Calu3 (cell line): ENCODE measurements around the gene FBXO44. TPM values are rescaled to one million over a fixed set of nuclear protein-coding genes. Genes with fewer than 3 reads are reported as not detected.

ENCODE experiments used
- BruUV-seq: library from RNA; stranded (reverse); fragments of 400-500 nt; replicated peaks from 2 replicates; lab custom pipeline; 2021; lab: Mats Ljungman, UMichigan
- CTCF ChIA-PET: fragments of 300-600 bp; sonication (Branson Sonifier 250); formaldehyde crosslinking; loops from one replicate; lab custom pipeline; 2022; ENCODE audit warnings: antibody characterized with exemption; lab: Charles Lee
- DNase-seq: peaks from one replicate; pipeline ENCODE4 v3.0.0; 2022
- H3K27ac Mint-ChIP-seq: one replicate; pipeline ENCODE4 v1.8.0; 2022; ENCODE audit warnings: mixed read lengths; ENCODE audit not compliant: unreplicated experiment
- H3K27me3 Mint-ChIP-seq: one replicate; pipeline ENCODE4 v1.8.0; 2022; ENCODE audit warnings: mixed read lengths; ENCODE audit not compliant: unreplicated experiment
- H3K36me3 Mint-ChIP-seq: one replicate; pipeline ENCODE4 v1.8.0; 2022; ENCODE audit warnings: mild to moderate bottlenecking, moderate library complexity, mixed read lengths; ENCODE audit not compliant: insufficient read depth, unreplicated experiment
- H3K4me1 Mint-ChIP-seq: one replicate; pipeline ENCODE4 v1.8.0; 2022; ENCODE audit warnings: mild to moderate bottlenecking, low read depth, mixed read lengths; ENCODE audit not compliant: unreplicated experiment
- H3K4me3 Mint-ChIP-seq: one replicate; pipeline ENCODE4 v1.8.0; 2022; ENCODE audit warnings: mild to moderate bottlenecking, low read depth, moderate library complexity, mixed read lengths; ENCODE audit not compliant: unreplicated experiment
- H3K9me3 Mint-ChIP-seq: one replicate; pipeline ENCODE4 v1.8.0; 2022; ENCODE audit warnings: low read depth, mixed read lengths; ENCODE audit not compliant: unreplicated experiment
- intact Hi-C: fragments of 100-400 bp; cut with micrococcal nuclease; formaldehyde crosslinking; loops from one replicate; pipeline ENCODE4 v1.10.0; 2022; ENCODE audit not compliant: unreplicated experiment
- total RNA-seq: library from RNA; stranded (reverse); gene quantifications from 2 replicates; pipeline ENCODE4 v1.2.3, GENCODE V29; 2022
- TF ChIP-seq, protein P1 (sequence below): fragments of 200-600 bp; IDR thresholded peaks from one replicate; pipeline ENCODE4 v1.8.0; 2022; ENCODE audit warnings: antibody characterized with exemption; ENCODE audit not compliant: unreplicated experiment

Gene FBXO44
- total RNA-seq, 1 experiment from 2014 or later, result 9.8 TPM

DNA sequence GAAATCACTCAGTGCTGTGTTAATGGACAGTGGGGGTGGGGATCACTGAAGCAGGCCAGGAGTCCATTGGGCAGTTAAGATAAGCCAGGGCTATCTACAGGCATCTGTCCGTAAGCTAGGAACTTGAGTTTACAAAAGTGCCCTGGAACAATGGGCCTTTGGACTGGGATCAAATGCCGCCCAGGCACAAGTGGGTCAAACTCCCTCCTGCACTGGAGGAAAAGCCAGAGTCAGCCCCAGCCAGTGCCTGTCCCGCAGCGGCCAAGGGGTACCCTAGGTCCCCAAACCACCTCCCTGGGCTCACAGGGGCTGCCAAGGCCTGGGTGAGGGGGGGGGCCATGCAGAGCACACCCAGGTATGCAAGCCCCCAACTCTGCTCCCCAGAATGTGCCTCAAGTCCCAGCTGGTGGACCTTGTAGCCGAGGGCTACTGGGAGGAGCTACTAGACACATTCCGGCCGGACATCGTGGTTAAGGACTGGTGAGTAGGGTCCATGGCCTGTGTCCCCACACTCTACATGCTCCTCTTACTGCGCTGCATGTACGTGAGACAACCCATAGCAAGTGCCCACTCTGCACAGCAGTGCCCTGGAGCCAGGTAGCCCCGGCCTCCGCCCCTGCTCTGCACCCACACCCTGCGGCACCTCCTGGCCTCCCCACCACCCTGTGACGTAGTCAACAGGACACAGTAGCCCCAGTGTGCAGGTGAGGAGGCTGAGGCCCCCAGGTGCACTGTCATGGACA lies 17.0 kb downstream of the FBXO44 start:
- intact Hi-C loops, result no loop called here
- Mint-ChIP-seq H3K27ac (no peak overlapping the region), H3K4me1 (no peaks in the 10 kb centered on the region), H3K9me3 (no peaks in the 10 kb centered on the region), H3K36me3 (no peaks in the 10 kb centered on the region), H3K27me3 (no peaks in the 10 kb centered on the region), H3K4me3 (no peak overlapping the region)
- BruUV-seq, result no TSS peak
- CTCF ChIA-PET, result interaction anchor here (0.6 to 0.7 kb wide), 2 partner anchors 176 to 709 kb away, joined by 3 read pairs; no protein-coding TSS in a partner anchor
- TF ChIP-seq, protein P1, sequence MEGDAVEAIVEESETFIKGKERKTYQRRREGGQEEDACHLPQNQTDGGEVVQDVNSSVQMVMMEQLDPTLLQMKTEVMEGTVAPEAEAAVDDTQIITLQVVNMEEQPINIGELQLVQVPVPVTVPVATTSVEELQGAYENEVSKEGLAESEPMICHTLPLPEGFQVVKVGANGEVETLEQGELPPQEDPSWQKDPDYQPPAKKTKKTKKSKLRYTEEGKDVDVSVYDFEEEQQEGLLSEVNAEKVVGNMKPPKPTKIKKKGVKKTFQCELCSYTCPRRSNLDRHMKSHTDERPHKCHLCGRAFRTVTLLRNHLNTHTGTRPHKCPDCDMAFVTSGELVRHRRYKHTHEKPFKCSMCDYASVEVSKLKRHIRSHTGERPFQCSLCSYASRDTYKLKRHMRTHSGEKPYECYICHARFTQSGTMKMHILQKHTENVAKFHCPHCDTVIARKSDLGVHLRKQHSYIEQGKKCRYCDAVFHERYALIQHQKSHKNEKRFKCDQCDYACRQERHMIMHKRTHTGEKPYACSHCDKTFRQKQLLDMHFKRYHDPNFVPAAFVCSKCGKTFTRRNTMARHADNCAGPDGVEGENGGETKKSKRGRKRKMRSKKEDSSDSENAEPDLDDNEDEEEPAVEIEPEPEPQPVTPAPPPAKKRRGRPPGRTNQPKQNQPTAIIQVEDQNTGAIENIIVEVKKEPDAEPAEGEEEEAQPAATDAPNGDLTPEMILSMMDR, result no peak
- no peak for DNase-seq

DNA sequence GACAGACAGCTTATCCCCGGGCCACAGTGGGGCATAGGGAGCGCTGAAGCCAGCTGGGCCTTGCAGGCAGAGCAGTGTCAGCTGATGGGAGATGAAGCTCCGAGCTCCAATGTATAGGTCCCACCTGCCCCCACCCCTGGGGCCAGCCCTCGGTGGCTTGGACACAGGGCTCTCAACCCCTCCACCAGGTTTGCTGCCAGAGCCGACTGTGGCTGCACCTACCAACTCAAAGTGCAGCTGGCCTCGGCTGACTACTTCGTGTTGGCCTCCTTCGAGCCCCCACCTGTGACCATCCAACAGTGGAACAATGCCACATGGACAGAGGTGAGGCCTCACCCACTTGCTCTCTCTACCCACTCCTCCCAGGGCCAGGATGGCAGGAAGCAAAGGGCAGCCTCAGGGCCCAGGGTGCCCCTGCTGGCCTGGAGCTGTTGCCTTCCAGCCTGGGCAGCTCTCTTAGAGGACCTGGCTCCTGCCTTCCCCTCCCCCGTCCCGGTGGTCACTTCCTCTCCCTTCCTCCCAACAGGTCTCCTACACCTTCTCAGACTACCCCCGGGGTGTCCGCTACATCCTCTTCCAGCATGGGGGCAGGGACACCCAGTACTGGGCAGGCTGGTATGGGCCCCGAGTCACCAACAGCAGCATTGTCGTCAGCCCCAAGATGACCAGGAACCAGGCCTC lies 18.6 kb downstream of the FBXO44 start:
- no peak for DNase-seq
- Mint-ChIP-seq H3K27ac (no peak overlapping the region), H3K36me3 (no peaks in the 10 kb centered on the region), H3K4me1 (no peaks in the 10 kb centered on the region), H3K9me3 (no peaks in the 10 kb centered on the region), H3K4me3 (no peak overlapping the region), H3K27me3 (no peaks in the 10 kb centered on the region)
- CTCF ChIA-PET, result interaction anchor here (0.9 kb wide), 1 partner anchor 10 kb away, joined by 4 read pairs; the partner anchor contains the start of gene FBXO6
- TF ChIP-seq, protein P1, result no peak
- intact Hi-C loops, result no loop called here
- BruUV-seq, result no TSS peak

DNA sequence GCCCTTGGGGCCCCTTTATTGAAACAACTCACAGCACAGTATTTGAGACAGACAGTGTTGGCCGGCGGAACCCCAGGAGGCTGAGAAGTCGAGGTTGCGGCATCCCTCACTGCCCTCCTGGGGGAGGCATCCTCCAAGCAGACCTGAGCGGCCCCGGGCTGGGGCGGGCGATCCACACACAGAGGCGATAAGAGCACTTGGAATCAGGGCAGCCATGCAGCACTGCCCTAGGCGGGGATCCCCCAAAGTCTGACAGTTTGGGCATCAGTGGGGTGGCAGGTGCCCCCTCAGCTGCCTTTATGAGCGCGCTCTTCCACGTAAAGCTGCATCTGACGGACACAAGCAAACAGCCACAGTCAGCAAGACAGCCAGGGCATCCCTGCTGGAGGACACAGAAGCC lies 19.8 kb downstream of the FBXO44 start:
- Mint-ChIP-seq H3K4me1 (no peaks in the 10 kb centered on the region), H3K27me3 (no peaks in the 10 kb centered on the region), H3K4me3 (no peak overlapping the region), H3K36me3 (no peaks in the 10 kb centered on the region), H3K9me3 (no peaks in the 10 kb centered on the region), H3K27ac (no peak overlapping the region)
- intact Hi-C loops, result no loop called here
- no TSS peak for BruUV-seq
- CTCF ChIA-PET, result no interaction called here
- no peak for DNase-seq
- TF ChIP-seq, protein P1, result no peak

DNA sequence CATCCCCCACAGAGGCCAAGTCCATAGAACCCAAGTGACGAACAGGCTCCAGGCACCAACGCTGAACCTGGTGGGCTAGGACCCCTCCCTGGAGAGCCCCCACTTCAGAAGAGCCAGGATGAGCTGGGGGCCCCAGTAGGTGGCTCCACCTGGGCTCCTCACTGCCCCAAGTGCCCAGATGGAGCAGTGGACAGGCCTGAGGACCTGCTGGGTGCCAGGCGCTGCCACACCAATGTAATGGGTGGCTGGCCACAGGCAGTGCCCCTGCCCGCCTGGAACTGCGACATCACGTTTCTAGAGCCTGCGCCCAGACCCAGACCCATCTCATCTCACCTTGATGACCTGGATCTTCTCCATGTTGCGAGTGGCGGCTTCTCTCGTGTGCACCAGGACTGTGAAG lies 20.6 kb downstream of the FBXO44 start:
- no peaks in the 10 kb centered on the region for H3K4me1 Mint-ChIP-seq
- intact Hi-C loops, result no loop called here
- CTCF ChIA-PET, result no interaction called here
- H3K27me3 Mint-ChIP-seq, result no peaks in the 10 kb centered on the region
- no peak overlapping the region for H3K27ac Mint-ChIP-seq
- DNase-seq, result no peak
- no TSS peak for BruUV-seq
- no peaks in the 10 kb centered on the region for H3K9me3 Mint-ChIP-seq
- TF ChIP-seq, protein P1, result no peak
- H3K4me3 Mint-ChIP-seq, result no peak overlapping the region
- H3K36me3 Mint-ChIP-seq, result peaks cover 4% of the 10 kb centered on the region
